Measurements from ENCODE around the gene DIAPH3.

Gene DIAPH3

GRCh38 chr13:59755632-59756290 is 408.0 kb downstream of the DIAPH3 start:
- DNase-seq: no peak

- DNase-seq: no peak
Measured at GRCh38 chr13:59754411-59754810, 409.3 kb downstream of the DIAPH3 start.

GRCh38 chr13:59750860-59751259 is 412.9 kb downstream of the DIAPH3 start:
- DNase-seq: peak; percentile 88

GRCh38 chr13:59748046-59748445 is 415.7 kb downstream of the DIAPH3 start:
- no peak for DNase-seq

GRCh38 chr13:59747529-59747928 is 416.2 kb downstream of the DIAPH3 start:
- DNase-seq: no peak

GRCh38 chr13:59746291-59746962 is 417.3 kb downstream of the DIAPH3 start:
- no peak for DNase-seq

GRCh38 chr13:59745392-59745788 is 418.3 kb downstream of the DIAPH3 start:
- DNase-seq: no peak

- DNase-seq: no peak
Measured at GRCh38 chr13:59744747-59745391, 418.9 kb downstream of the DIAPH3 start.

- no peak for DNase-seq
Measured at GRCh38 chr13:59743195-59743594, 420.5 kb downstream of the DIAPH3 start.

- no peak for DNase-seq
Measured at GRCh38 chr13:59742467-59742866, 421.3 kb downstream of the DIAPH3 start.

- no peak for DNase-seq
Measured at GRCh38 chr13:59738921-59739320, 424.8 kb downstream of the DIAPH3 start.

GRCh38 chr13:59734393-59734792 is 429.3 kb downstream of the DIAPH3 start:
- DNase-seq: no peak

GRCh38 chr13:59733744-59734143 is 430.0 kb downstream of the DIAPH3 start:
- DNase-seq: no peak

GRCh38 chr13:59730026-59730425 is 433.7 kb downstream of the DIAPH3 start:
- DNase-seq: no peak

GRCh38 chr13:59728896-59729545 is 434.7 kb downstream of the DIAPH3 start:
- DNase-seq: no peak

- no peak for DNase-seq
Measured at GRCh38 chr13:59721926-59722910, 441.5 kb downstream of the DIAPH3 start.

- no peak for DNase-seq
Measured at GRCh38 chr13:59715611-59716010, 448.1 kb downstream of the DIAPH3 start.

- no peak for DNase-seq
Measured at GRCh38 chr13:59710996-59711701, 452.6 kb downstream of the DIAPH3 start.

GRCh38 chr13:59710416-59710815 is 453.3 kb downstream of the DIAPH3 start:
- DNase-seq: no peak

GRCh38 chr13:59706101-59706976 is 457.4 kb downstream of the DIAPH3 start:
- no peak for DNase-seq

- no peak for DNase-seq
Measured at GRCh38 chr13:59702269-59702668, 461.5 kb downstream of the DIAPH3 start.
